Caki2 (cell line): Measurements from ENCODE around the gene RBFOX1. TPM values are rescaled to one million over a fixed set of nuclear protein-coding genes. Genes with fewer than 3 reads are reported as not detected.

Source experiments
- DNase-seq: peaks from one replicate; pipeline ENCODE4 v3.0.0-alpha.2; 2015; ENCODE audit warnings: low read depth
- in situ Hi-C: cut with HindIII; loops from 2 replicates; pipeline ENCODE4 v1.10.0; 2016; ENCODE audit warnings: low sequenced_read_pairs, low pct_unique_long_range_greater_than_20kb, mixed read lengths
- total RNA-seq: library from RNA; depleted of rRNA; stranded (reverse); fragments of >200 nt; shearing (Covaris generic); gene quantifications from 2 replicates; pipeline ENCODE4 v1.2.3, GENCODE V29; 2014; ENCODE audit warnings: low replicate concordance; rRNA removed

RBFOX1 gene
- 0.24 and 1.0 TPM in 2 replicates for total RNA-seq

DNA sequence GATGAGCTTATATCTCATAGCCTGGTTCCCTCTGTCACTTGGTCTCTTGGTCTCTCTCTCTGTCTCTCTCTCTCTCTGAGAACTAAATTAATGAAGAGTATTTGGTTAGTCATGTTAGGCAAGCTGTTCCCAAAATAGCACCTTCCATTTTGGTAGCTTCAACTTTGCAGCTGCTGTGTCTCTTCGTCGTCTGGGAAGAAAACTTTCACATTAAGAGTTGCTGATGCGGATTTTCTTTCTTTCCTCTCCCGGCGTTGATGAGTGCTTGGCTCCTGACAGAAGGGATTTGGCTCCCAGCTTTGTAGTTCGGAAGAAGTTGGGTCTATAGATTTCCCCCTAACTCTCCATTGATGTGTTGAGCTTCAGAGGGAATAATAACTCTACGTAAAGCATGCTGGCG lies at the start of gene RBFOX1:
Gene RBFOX1, plus strand, starts transcription at position 235 of the 400 bp plus-strand sequence.
- in situ Hi-C loops: no loop called here
- DNase-seq: no peak

DNA sequence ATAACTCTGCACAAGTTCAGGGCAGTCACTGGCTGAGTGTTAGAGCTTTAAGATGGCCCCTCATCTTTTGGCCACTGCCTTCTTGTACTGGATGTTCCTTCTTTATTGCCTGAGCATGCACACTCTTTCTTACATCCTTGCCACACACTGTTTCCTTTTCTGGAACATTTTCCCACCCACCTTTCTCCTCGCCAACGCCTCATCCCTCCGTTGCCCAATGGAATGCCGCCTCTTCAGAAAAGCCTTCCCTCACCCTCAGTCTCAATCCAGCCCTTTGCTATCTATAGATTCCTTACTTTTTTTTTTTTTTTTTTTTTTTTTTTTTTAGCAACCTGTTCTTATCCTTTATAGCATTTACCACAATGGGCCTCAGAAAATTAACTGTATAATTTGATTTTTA lies 47.9 kb upstream of the RBFOX1 start:
- in situ Hi-C loops: no loop called here
- DNase-seq: no peak

GRCh38 chr16:7285520-7285919 lies 47.1 kb upstream of the RBFOX1 start:
- DNase-seq: no peak
- in situ Hi-C loops: no loop called here

GRCh38 chr16:7289299-7289698 lies 43.3 kb upstream of the RBFOX1 start:
- DNase-seq: no peak
- in situ Hi-C loops: no loop called here

- DNase-seq: no peak
- in situ Hi-C loops: no loop called here
These were observed 42.0 kb upstream of the RBFOX1 start for GRCh38 chr16:7290682-7291081.

- DNase-seq: no peak
- in situ Hi-C loops: no loop called here
These were observed 38.6 kb upstream of the RBFOX1 start for GRCh38 chr16:7294020-7294419.

GRCh38 chr16:7303052-7303610 lies 29.5 kb upstream of the RBFOX1 start:
- in situ Hi-C loops: no loop called here
- no peak for DNase-seq

GRCh38 chr16:7303660-7304200 lies 28.9 kb upstream of the RBFOX1 start:
- in situ Hi-C loops: no loop called here
- no peak for DNase-seq

- DNase-seq: no peak
- in situ Hi-C loops: no loop called here
These were observed 28.4 kb upstream of the RBFOX1 start for GRCh38 chr16:7304279-7304678.

- DNase-seq: no peak
- in situ Hi-C loops: no loop called here
These were observed 27.7 kb upstream of the RBFOX1 start for GRCh38 chr16:7304958-7305357.

- in situ Hi-C loops: no loop called here
These were observed 19.5 kb upstream of the RBFOX1 start for GRCh38 chr16:7313170-7313569.

DNA sequence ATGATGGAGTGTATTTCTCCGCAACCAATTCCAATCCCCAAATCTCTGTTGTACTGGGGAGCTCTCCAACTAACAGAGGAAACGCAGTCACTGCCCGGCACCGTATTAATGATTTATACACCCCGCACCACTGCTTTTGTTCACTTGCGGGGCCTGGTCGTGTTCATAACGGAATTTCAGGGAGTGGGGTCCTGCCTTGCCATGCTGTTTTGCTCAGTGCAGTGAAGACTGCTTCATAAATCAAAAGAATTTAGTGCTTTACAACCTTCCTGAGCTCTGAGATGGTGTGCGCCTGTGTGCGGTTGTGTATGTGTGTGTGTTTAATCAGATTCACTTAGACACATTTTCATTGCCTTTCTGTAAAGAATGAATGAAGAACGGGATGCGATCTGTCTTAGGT lies 18.5 kb upstream of the RBFOX1 start:
- DNase-seq: no peak
- in situ Hi-C loops: no loop called here

More at GRCh38 chr16:7313170-7313569, 19.5 kb upstream of the RBFOX1 start:
- no peak for DNase-seq

DNA sequence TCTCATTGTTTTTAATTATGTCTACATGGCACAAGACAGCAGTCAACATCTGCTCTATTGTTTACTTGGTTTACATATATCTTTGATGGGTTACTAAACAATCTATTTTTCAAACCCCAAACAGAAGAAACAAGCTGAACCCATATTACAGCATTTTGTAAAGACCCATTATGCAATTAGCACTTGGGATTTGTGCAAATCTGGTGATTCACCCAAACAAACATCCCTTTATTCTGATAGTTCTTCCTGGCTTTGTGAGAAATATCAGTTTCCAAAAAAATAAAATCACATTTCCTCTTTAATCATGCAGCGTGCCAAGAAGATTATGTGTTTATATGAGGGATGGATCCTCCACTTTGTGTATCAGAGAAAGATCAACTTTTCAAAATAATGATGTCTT lies 16.8 kb upstream of the RBFOX1 start:
- in situ Hi-C loops: no loop called here
- no peak for DNase-seq

DNA sequence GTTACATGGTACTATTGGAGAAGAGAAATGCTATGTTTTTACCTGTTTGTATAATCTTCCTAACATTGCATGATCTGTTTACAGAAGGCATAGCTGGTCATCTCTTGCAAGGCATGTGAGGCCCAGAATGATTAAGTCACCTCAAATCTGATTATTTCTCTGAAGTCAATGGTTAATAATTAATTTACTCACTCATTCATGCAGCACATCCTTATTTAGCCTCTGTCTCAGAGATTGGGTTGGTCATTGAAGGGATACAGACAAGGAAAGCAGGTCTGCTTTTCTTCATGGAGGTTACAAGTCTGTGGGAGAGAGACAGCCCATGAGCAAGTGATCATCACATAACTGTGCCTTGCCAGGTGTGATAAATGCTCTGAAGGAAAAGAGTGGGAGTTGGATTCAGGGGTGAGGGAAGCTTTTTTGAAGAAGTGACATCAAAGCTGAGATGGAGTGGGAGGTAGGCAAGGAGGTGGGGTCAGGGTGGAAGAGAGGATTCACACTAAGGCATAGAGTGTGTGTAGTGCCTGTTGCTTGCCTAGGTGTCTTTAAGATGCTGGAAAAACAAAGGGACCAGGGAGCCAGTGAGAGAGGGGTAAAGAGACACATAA lies 16.3 kb upstream of the RBFOX1 start:
- in situ Hi-C loops: no loop called here
- DNase-seq: peak; percentile 75

DNA sequence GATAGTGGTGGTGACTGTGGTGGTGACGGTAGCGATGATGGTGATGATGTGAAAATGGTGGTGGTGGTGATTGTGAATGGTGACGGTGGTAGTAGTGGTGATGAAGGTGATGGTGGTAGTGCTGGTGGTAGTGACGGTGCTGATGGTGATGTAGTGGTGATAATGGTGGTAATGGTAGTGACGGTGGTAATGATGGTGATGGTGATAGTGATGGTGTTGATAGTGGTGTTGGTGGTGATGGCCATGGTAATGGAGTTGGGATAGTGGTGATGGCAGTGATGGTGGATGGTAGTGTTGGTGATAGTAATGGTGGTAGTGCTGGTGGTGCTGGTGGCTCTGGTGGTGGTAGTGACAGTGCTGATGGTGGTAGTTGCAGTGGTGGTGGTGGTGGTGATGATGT lies 14.7 kb upstream of the RBFOX1 start:
- DNase-seq: no peak
- in situ Hi-C loops: no loop called here

GRCh38 chr16:7318686-7319085 lies 14.0 kb upstream of the RBFOX1 start:
- no peak for DNase-seq
- in situ Hi-C loops: no loop called here

DNA sequence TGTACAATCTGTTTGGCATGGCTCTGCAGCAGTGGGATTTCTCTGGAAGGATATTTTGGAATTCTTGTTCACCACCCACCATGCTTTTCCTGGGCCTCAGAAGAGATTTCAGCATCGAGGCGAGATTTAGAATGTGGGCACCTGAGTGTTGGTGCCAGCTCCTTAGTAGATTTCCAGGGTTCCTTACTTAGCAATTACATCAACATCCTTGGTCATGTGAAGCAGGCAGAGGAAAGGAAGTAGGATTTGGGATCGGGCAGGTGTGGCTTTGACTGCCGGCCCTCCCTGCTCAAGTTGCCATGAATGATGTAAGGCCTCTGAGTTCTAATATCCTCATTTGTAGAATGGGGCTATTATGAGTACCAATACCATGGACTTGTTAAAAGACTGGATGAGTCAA lies 13.1 kb upstream of the RBFOX1 start:
- in situ Hi-C loops: no loop called here
- no peak for DNase-seq

- no peak for DNase-seq
- in situ Hi-C loops: no loop called here
These were observed 11.0 kb upstream of the RBFOX1 start for GRCh38 chr16:7321661-7322060.

- peak; percentile 17 for DNase-seq
These were observed 8.3 kb upstream of the RBFOX1 start for GRCh38 chr16:7324321-7324720.

DNA sequence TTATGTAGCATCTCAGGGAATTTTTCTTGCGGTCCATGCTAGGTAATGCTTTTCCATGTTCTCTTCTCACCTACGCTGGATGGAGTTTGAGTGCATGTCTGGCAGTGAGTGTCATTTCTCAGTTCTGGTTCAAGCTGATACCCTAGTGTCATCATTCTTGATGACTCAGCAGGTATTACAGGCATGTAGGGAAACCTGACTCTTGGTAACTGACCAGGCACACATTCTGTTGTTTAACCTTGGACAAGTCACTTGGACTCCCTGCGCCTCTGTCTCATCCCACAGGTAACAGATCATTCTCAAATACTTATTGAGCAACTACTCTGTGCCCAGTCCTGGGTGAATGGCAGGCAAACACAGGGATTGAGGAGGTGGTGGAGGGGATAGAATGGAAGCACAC lies 6.8 kb upstream of the RBFOX1 start:
- in situ Hi-C loops: no loop called here
- DNase-seq: no peak

More at GRCh38 chr16:7324321-7324720, 8.3 kb upstream of the RBFOX1 start:
- in situ Hi-C loops: no loop called here
